OCI-LY3 (cell line): Measurements from ENCODE around the gene TRRAP.

Source experiments
- H2AFZ ChIP-seq: fragments of 200-600, 300-600 bp; shearing (Covaris generic); 2 replicates; pipeline ENCODE4 v1.6.0; 2014; ENCODE audit warnings: antibody characterized with exemption, low read depth, low read length
- H3K27ac ChIP-seq: fragments of 200-600, 300-600 bp; sonication (generic); 2 replicates; pipeline ENCODE4 v1.5.1; 2014; ENCODE audit warnings: mild to moderate bottlenecking, low read length, moderate library complexity, mixed read lengths
- H3K27me3 ChIP-seq: fragments of 200-600, 300-600 bp; sonication (generic); 2 replicates; pipeline ENCODE4 v1.6.1; 2014; ENCODE audit warnings: low read depth, low read length, mixed read lengths
- H3K36me3 ChIP-seq: fragments of 200-600, 300-600 bp; sonication (generic); replicated peaks from 2 replicates; pipeline ENCODE3; 2014; ENCODE audit warnings: low read depth, low read length, mixed read lengths
- H3K4me1 ChIP-seq: fragments of 300-600, 200-600 bp; sonication (generic); 2 replicates; pipeline ENCODE4 v1.6.1; 2014; ENCODE audit warnings: low read length, mixed read lengths
- H3K4me2 ChIP-seq: fragments of 200-600, 300-600 bp; sonication (generic); 2 replicates; pipeline ENCODE4 v1.6.1; 2014; ENCODE audit warnings: low read length, mixed read lengths
- H3K4me3 ChIP-seq: fragments of 300-600, 200-600 bp; sonication (generic); 2 replicates; pipeline ENCODE4 v1.5.1; 2014; ENCODE audit warnings: antibody characterized with exemption, mild to moderate bottlenecking, low read length, moderate library complexity
- H3K79me2 ChIP-seq: fragments of 300-600, 200-600 bp; shearing (Covaris generic); 2 replicates; pipeline ENCODE4 v1.6.1; 2014; ENCODE audit warnings: mild to moderate bottlenecking, low read length, mixed read lengths
- H3K9ac ChIP-seq: fragments of 300-600, 200-600 bp; shearing (Covaris generic); 2 replicates; pipeline ENCODE4 v1.6.0; 2014; ENCODE audit warnings: mild to moderate bottlenecking, low read length, moderate library complexity
- H3K9me3 ChIP-seq: fragments of 200-600, 300-600 bp; shearing (Covaris generic); 2 replicates; pipeline ENCODE4 v1.6.1; 2014; ENCODE audit warnings: low read length, mixed read lengths; ENCODE audit not compliant: insufficient read depth
- H4K20me1 ChIP-seq: fragments of 200-600, 300-600 bp; sonication (generic); 2 replicates; pipeline ENCODE4 v1.6.1; 2016; ENCODE audit warnings: low read length, mixed read lengths; ENCODE audit not compliant: insufficient read depth
- CTCF ChIP-seq: fragments of 200-600, 300-600 bp; sonication (generic); IDR thresholded peaks from 2 replicates; pipeline ENCODE4 v1.5.1; 2014; ENCODE audit warnings: antibody characterized with exemption, low read length, low read depth
- EZH2phosphoT487 ChIP-seq: fragments of 200-600 bp; shearing (Covaris generic); IDR thresholded peaks from 2 replicates; pipeline ENCODE4 v1.6.1; 2018; ENCODE audit warnings: antibody characterized with exemption, mixed run types, low read depth

The TRRAP gene

DNA sequence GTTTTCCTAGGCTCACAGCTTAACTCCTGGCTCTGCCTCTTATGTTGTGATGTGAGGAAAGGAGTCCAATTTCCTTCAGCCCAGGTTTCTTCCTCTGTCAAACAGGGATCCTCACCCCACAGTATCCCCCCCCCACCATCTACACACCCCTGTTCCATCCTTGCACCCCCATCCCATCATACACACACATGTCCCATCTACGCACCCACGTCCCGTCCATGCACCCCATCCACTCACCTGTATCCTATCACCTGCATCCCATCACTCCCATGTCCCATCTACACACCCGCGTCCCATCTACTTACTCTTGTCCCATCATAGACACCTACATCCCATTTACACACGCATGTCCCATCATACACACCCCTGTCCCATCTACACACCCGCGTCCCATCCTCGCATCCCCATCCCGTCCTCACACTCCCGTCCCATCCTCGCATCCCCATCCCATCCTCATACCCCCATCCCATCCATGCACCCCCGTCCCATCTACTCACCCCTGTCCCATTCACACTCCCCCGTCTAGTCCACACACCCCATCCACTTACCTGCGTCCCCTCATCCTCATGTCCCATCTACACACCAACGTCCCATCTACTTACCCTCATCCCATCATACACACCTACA, 117.3 kb downstream of the TRRAP start:
- Histone ChIP-seq H2AFZ (no peak overlapping the region), H3K27ac (no peak overlapping the region), H3K4me2 (no peak overlapping the region), H3K4me1 (no peaks in the 10 kb centered on the region), H3K9ac (no peak overlapping the region), H4K20me1 (no peaks in the 10 kb centered on the region), H3K27me3 (no peaks in the 10 kb centered on the region), H3K4me3 (no peak overlapping the region), H3K9me3 (no peaks in the 10 kb centered on the region), H3K36me3 (peaks cover 55% of the 10 kb centered on the region), H3K79me2 (no peaks in the 10 kb centered on the region)
- TF ChIP-seq CTCF, result no peak
- no peak for TF ChIP-seq EZH2phosphoT487

- no peaks in the 10 kb centered on the region for H3K27me3 ChIP-seq
- H3K4me3 ChIP-seq, result no peak overlapping the region
- no peak overlapping the region for H3K4me2 ChIP-seq
- TF ChIP-seq CTCF (no peak), EZH2phosphoT487 (no peak)
- H3K36me3 ChIP-seq, result peaks cover 54% of the 10 kb centered on the region
- H3K27ac ChIP-seq, result no peak overlapping the region
- H3K9me3 ChIP-seq, result no peaks in the 10 kb centered on the region
- no peak overlapping the region for H2AFZ ChIP-seq
- H4K20me1 ChIP-seq, result no peaks in the 10 kb centered on the region
- no peaks in the 10 kb centered on the region for H3K79me2 ChIP-seq
- H3K9ac ChIP-seq, result no peak overlapping the region
- no peaks in the 10 kb centered on the region for H3K4me1 ChIP-seq
Observed at GRCh38 chr7:98996150-98996552, 117.8 kb downstream of the TRRAP start.

GRCh38 chr7:98997846-98998245, 119.5 kb downstream of the TRRAP start:
- Histone ChIP-seq H3K27ac (no peak overlapping the region), H3K9me3 (no peaks in the 10 kb centered on the region), H4K20me1 (no peaks in the 10 kb centered on the region), H3K36me3 (peaks cover 44% of the 10 kb centered on the region), H2AFZ (no peak overlapping the region), H3K4me2 (no peak overlapping the region), H3K4me1 (no peaks in the 10 kb centered on the region), H3K27me3 (no peaks in the 10 kb centered on the region), H3K4me3 (no peak overlapping the region), H3K9ac (no peak overlapping the region), H3K79me2 (no peaks in the 10 kb centered on the region)
- TF ChIP-seq CTCF, result no peak

DNA sequence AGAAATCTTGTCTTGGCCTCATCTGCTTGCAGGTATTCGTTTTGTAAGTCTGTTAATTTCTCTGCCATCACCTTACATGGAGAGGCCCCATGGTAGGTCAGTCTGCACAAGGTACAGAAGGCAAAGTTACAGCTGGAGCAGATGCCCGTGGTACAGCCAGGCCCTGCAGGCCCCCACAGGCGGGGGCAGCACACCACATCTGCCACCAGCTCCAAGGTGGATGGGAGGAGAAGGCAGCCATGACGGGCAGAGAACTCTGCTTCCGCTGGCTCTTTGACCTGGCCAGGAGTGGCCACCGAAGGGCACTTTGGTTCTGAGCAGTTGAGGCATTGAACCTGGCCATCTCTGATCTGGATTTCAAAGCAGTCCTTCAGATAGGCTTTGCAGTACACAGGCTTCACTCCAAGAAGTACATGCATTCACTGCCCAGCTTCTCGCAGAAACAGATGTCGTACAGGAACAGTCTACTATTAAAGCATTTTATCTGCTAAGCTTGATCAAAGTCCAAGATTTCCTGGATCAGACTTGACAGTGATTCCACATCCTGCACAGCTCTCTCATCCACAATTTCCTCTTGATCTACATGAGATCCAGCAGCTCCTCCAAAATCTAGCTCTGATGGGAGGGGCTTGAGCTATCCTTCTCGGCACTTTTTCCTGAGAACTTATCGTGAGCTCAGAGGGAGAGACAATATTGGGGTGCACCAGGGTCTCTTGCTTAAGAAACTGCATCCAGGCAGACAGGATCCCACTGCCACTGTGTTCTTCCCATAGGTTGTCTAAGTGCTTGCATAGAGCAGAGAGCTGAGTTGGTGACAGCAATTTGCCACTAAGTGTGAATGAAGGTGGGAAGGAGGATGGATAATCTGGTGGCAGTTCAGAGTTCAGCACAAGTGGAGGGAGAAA, 120.7 kb downstream of the TRRAP start:
- H3K9ac ChIP-seq, result no peak overlapping the region
- H3K4me2 ChIP-seq, result no peak overlapping the region
- H3K27ac ChIP-seq, result no peak overlapping the region
- H4K20me1 ChIP-seq, result no peaks in the 10 kb centered on the region
- no peaks in the 10 kb centered on the region for H3K4me1 ChIP-seq
- H3K9me3 ChIP-seq, result no peaks in the 10 kb centered on the region
- H3K79me2 ChIP-seq, result no peaks in the 10 kb centered on the region
- TF ChIP-seq CTCF (no peak), EZH2phosphoT487 (no peak)
- H2AFZ ChIP-seq, result no peak overlapping the region
- peaks cover 36% of the 10 kb centered on the region for H3K36me3 ChIP-seq
- H3K4me3 ChIP-seq, result no peak overlapping the region
- H3K27me3 ChIP-seq, result no peaks in the 10 kb centered on the region
